ENCODE results near the gene KCNJ9. TPM values are rescaled to one million over a fixed set of nuclear protein-coding genes. Genes with fewer than 3 reads are reported as not detected.
A peak's percentile ranks its signal among the peaks of the same experiment; 100 is the strongest.

Gene KCNJ9
- total and polyA plus RNA-seq, 2 of the 13 experiments (the other 11 are each of a cell fraction or from before 2014, with no cell fraction given) = not detected

DNA sequence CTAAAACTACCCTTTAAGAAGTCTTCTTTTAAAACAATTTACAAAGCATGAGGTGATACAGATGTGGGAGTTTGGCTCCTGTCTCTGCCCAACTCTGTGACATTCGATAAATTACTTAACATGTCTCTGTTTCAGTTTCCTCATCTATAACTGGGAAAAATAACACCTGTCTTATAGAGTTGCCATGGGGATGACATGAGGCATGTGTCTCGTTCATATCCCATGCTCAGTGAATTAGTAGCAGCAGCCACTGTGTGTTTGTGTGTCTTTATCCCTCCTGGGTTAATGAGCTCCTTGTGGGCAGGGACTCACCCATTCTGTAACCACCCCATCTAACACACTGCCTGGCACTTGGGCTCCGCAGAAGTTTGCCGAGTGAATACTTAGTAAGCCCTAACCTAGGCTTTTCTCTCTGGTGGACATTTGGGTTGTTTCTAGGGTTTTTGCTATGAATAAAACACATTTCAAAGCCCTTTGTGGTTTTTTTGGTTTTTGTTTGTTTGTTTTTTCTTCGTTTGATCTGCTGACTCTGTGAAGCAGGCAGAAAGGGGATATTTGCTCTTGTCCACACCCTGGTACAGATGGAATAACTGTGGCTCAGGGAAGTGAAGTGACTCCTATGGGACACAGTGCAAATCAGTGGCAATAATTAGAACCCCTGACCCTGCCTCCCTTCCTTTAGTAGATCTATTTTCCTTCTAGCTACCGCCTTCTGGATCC is 797 bp upstream of the KCNJ9 start:
- POLR2A ChIA-PET = interaction anchor here (1.2 kb wide), 1 partner anchor 33 kb away, joined by 5 read pairs; no protein-coding TSS in a partner anchor
- in situ Hi-C loops (cut with HindIII; ENCODE audit: extremely low pct_ligation_motif_present, low pct_unique_long_range_greater_than_20kb) = loop anchor here (5.0 kb wide), 2 partner anchors 33 to 143 kb away; no protein-coding TSS in a partner anchor
- no peak for FAIRE-seq

More for the DNA sequence above, 797 bp upstream of the KCNJ9 start:
- CTCF ChIA-PET (ENCODE audit: low intra/inter-chr PET ratio, low total read pairs) = interaction anchor here (3.3 kb wide), 1 partner anchor 33 kb away, joined by 29 read pairs; no protein-coding TSS in a partner anchor
- H3K27ac ChIP-seq (ENCODE audit: extremely low read length, insufficient read depth, low read length) = no peak overlapping the region
- intact Hi-C loops (cut with micrococcal nuclease; ENCODE audit: unreplicated experiment) = no loop called here
- H3K9me3 ChIP-seq (ENCODE audit: low read length) = no peaks in the 10 kb centered on the region
- H4K20me1 ChIP-seq (ENCODE audit: insufficient read depth, low read length) = no peaks in the 10 kb centered on the region
- no peaks in the 10 kb centered on the region for H3K79me2 ChIP-seq (ENCODE audit: insufficient read depth, low read length)
- ATAC-seq (no peak), DNase-seq (ENCODE audit: low spot score) (no peak)
- H3K4me3 ChIP-seq (replicated peaks in 1 of 3; ENCODE audit: insufficient read depth in 1 of 3, low read depth in 2 of 3, low read length in 3 of 3) = no peak overlapping the region
- H3K36me3 ChIP-seq (replicated peaks in 1 of 2; ENCODE audit: control insufficient read depth in 1 of 2, insufficient read depth in 2 of 2, low read length in 2 of 2) = no peaks in the 10 kb centered on the region
- BruUV-seq (replicated peaks) = no TSS peak
- 7% methylated on average over 6 of the region's 6 CpGs for WGBS (ENCODE audit: low lambda C conversion rate)
- peak overlapping the region; percentile 46 for H3K4me2 ChIP-seq (ENCODE audit: low read depth, low read length)
- no peak overlapping the region for H3K9ac ChIP-seq (ENCODE audit: insufficient read depth, low read depth, low read length)
- peaks cover 48% of the 10 kb centered on the region for H3K4me1 ChIP-seq (ENCODE audit: insufficient read depth, low read length)
- TF ChIP-seq ZNF225 (CRISPR knock-in tag; IDR thresholded peaks at IDR 0.05) (no peak), AGO1 (IDR thresholded peaks at IDR 0.05; ENCODE audit: low read depth, low read length, poor library complexity, severe bottlenecking) (no peak), ZMYM2 (CRISPR knock-in tag; IDR thresholded peaks at IDR 0.05) (no peak), ZNF3 (CRISPR knock-in tag; IDR thresholded peaks at IDR 0.05) (peak; percentile 66; the same call in 1 of the 2 replicates), ARNT (IDR thresholded peaks at IDR 0.05) (no peak), MED8 (CRISPR knock-in tag; IDR thresholded peaks at IDR 0.05; ENCODE audit: insufficient replicate concordance) (no peak), SP4 (CRISPR knock-in tag; IDR thresholded peaks at IDR 0.05) (no peak), ZC3H13 (CRISPR knock-in tag; IDR thresholded peaks at IDR 0.05) (no peak), ELF3 (CRISPR knock-in tag; IDR thresholded peaks at IDR 0.05) (no peak), REPIN1 (CRISPR knock-in tag; IDR thresholded peaks at IDR 0.05; ENCODE audit: borderline replicate concordance, low read depth) (no peak), SIN3B (IDR thresholded peaks at IDR 0.05; ENCODE audit: low read length) (no peak), ISL2 (CRISPR knock-in tag; IDR thresholded peaks at IDR 0.05) (no peak), BCL6 (CRISPR knock-in tag; IDR thresholded peaks at IDR 0.05) (peak; percentile 38; the same call in 1 of the 2 replicates), ZMYM4 (CRISPR knock-in tag; IDR thresholded peaks at IDR 0.05) (no peak), RAD51 (IDR thresholded peaks at IDR 0.05; ENCODE audit: borderline replicate concordance) (no peak), FOXA3 (CRISPR knock-in tag; IDR thresholded peaks at IDR 0.05) (peak; percentile 34; the same call in 1 of the 2 replicates)
- TF ChIP-seq, protein P1, sequence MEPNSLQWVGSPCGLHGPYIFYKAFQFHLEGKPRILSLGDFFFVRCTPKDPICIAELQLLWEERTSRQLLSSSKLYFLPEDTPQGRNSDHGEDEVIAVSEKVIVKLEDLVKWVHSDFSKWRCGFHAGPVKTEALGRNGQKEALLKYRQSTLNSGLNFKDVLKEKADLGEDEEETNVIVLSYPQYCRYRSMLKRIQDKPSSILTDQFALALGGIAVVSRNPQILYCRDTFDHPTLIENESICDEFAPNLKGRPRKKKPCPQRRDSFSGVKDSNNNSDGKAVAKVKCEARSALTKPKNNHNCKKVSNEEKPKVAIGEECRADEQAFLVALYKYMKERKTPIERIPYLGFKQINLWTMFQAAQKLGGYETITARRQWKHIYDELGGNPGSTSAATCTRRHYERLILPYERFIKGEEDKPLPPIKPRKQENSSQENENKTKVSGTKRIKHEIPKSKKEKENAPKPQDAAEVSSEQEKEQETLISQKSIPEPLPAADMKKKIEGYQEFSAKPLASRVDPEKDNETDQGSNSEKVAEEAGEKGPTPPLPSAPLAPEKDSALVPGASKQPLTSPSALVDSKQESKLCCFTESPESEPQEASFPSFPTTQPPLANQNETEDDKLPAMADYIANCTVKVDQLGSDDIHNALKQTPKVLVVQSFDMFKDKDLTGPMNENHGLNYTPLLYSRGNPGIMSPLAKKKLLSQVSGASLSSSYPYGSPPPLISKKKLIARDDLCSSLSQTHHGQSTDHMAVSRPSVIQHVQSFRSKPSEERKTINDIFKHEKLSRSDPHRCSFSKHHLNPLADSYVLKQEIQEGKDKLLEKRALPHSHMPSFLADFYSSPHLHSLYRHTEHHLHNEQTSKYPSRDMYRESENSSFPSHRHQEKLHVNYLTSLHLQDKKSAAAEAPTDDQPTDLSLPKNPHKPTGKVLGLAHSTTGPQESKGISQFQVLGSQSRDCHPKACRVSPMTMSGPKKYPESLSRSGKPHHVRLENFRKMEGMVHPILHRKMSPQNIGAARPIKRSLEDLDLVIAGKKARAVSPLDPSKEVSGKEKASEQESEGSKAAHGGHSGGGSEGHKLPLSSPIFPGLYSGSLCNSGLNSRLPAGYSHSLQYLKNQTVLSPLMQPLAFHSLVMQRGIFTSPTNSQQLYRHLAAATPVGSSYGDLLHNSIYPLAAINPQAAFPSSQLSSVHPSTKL (CRISPR knock-in tag; IDR thresholded peaks at IDR 0.05) = 0 out of 2 replicates have a peak, but pooled peaks have one; percentile 20
- TF ChIP-seq, protein P2, sequence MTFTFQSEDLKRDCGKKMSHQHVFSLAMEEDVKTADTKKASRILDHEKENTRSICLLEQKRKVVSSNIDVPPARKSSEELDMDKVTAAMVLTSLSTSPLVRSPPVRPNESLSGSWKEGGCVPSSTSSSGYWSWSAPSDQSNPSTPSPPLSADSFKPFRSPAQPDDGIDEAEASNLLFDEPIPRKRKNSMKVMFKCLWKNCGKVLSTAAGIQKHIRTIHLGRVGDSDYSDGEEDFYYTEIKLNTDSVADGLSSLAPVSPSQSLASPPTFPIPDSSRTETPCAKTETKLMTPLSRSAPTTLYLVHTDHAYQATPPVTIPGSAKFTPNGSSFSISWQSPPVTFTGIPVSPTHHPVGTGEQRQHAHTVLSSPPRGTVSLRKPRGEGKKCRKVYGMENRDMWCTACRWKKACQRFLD (CRISPR knock-in tag; IDR thresholded peaks at IDR 0.05; ENCODE audit: borderline replicate concordance) = no peak
- TF ChIP-seq, protein P3, sequence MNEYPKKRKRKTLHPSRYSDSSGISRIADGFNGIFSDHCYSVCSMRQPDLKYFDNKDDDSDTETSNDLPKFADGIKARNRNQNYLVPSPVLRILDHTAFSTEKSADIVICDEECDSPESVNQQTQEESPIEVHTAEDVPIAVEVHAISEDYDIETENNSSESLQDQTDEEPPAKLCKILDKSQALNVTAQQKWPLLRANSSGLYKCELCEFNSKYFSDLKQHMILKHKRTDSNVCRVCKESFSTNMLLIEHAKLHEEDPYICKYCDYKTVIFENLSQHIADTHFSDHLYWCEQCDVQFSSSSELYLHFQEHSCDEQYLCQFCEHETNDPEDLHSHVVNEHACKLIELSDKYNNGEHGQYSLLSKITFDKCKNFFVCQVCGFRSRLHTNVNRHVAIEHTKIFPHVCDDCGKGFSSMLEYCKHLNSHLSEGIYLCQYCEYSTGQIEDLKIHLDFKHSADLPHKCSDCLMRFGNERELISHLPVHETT (CRISPR knock-in tag; conservative IDR thresholded peaks at IDR 0.05) = no peak
- no peak overlapping the region for H2AFZ ChIP-seq (ENCODE audit: low read length)
- no peaks in the 10 kb centered on the region for H3K27me3 ChIP-seq (ENCODE audit: control insufficient read depth in 1 of 2, insufficient read depth in 2 of 2, low read length in 2 of 2)
